G401.6 (cell line): ENCODE results near the gene BICRA.
A peak's percentile ranks its signal among the peaks of the same experiment; 100 is the strongest.
"Not testable (repeated sequence)": the region's sequence is repeated elsewhere in the genome, so short reads cannot be mapped to it uniquely, and the experiment has no call there.

Source experiments
- FAIRE-seq: peaks from 2 replicates; lab custom pipeline; 2012; peaks lifted over from hg19 to GRCh38; lab: Jason Lieb, UNC

The BICRA gene

GRCh38 chr19:47716270-47716937 is 107.5 kb downstream of the BICRA start:
- no peak for FAIRE-seq

- not testable (repeated sequence) for FAIRE-seq
Measured at GRCh38 chr19:47718415-47719046, 109.6 kb downstream of the BICRA start.

- no peak for FAIRE-seq
Measured at GRCh38 chr19:47719047-47719859, 110.3 kb downstream of the BICRA start.

GRCh38 chr19:47720669-47721422 is 111.9 kb downstream of the BICRA start:
- FAIRE-seq: no peak

- FAIRE-seq: no peak
Measured at GRCh38 chr19:47723581-47723940, 114.6 kb downstream of the BICRA start.

GRCh38 chr19:47725759-47726401 is 116.9 kb downstream of the BICRA start:
- FAIRE-seq: no peak

- FAIRE-seq: no peak
Measured at GRCh38 chr19:47726467-47726866, 117.5 kb downstream of the BICRA start.

GRCh38 chr19:47728295-47728694 is 119.4 kb downstream of the BICRA start:
- not testable (repeated sequence) for FAIRE-seq

- no peak for FAIRE-seq
Measured at GRCh38 chr19:47729468-47729798, 120.5 kb downstream of the BICRA start.

- FAIRE-seq: no peak
Measured at GRCh38 chr19:47729799-47730520, 121.0 kb downstream of the BICRA start.

GRCh38 chr19:47730521-47730889 is 121.6 kb downstream of the BICRA start:
- FAIRE-seq: no peak

GRCh38 chr19:47730910-47731309 is 122.0 kb downstream of the BICRA start:
- no peak for FAIRE-seq

- FAIRE-seq: no peak
Measured at GRCh38 chr19:47735131-47735530, 126.2 kb downstream of the BICRA start.

GRCh38 chr19:47740866-47741519 is 132.1 kb downstream of the BICRA start:
- no peak for FAIRE-seq

GRCh38 chr19:47741544-47742140 is 132.7 kb downstream of the BICRA start:
- no peak for FAIRE-seq

GRCh38 chr19:47742634-47743033 is 133.7 kb downstream of the BICRA start:
- no peak for FAIRE-seq

GRCh38 chr19:47745010-47745901 is 136.3 kb downstream of the BICRA start, which contains the start of gene NOP53:
Gene NOP53 (plus strand): TSS chr19:47745546. CDS start chr19:47745560, 14 bp downstream.
- FAIRE-seq: peak; percentile 94

- FAIRE-seq: not testable (repeated sequence)
Measured at GRCh38 chr19:47746129-47746528, 137.2 kb downstream of the BICRA start.

- no peak for FAIRE-seq
Measured at GRCh38 chr19:47749326-47749725, 140.4 kb downstream of the BICRA start.
